A673 (cell line): ENCODE data around the gene CDH26.

Experiments
- CTCF ChIP-seq: fragments of 300-800, 200-600 bp; sonication (generic); conservative IDR thresholded peaks from 2 replicates; pipeline ENCODE4 v1.5.1; 2017; ENCODE audit warnings: low read depth, mild to moderate bottlenecking, antibody characterized with exemption, low read length, moderate library complexity, mixed read lengths
- EZH2 ChIP-seq: fragments of 200-600 bp; sonication (generic); IDR thresholded peaks from 2 replicates; pipeline ENCODE4 v1.6.1; 2017; ENCODE audit warnings: borderline replicate concordance, low read depth, mild to moderate bottlenecking, mixed read lengths, antibody characterized with exemption, low read length; ENCODE audit not compliant: poor library complexity, severe bottlenecking

GRCh38 chr20:60039526-60039925 lies 81.3 kb downstream of the CDH26 start:
- TF ChIP-seq CTCF (no peak), EZH2 (no peak)
